ENCODE results near the gene DDX4.
A peak's percentile ranks its signal among the peaks of the same experiment; 100 is the strongest.

Gene DDX4

DNA sequence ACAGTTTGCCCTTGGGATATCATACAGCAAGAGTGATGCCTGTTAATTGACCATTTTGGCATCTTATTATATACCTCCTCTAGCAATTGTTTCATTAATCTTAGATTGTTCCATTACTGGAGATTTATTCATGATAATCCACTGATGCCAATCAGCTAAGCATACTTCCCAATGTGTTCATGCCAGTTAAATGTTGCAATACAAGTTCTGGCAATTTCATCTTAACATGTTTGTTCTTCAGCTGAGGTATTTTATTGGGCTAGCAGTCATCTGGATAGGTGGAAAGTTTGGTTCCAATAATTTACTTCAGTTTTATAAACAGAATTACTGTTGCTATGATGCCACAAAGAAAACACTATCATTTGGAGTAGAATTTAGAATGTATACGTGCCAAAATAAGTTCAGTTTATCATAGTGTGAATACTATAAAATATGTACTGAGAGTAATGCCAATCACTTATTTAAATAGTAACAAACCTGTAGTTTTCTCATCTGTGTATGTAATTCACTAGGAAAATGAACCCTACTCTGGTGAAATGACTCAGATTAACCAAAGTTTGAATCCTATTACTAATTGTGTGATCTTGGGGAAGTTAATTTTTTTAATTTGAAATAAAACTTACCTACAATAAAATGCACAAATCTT is 85.4 kb downstream of the DDX4 start:
- no peak for DNase-seq

DNA sequence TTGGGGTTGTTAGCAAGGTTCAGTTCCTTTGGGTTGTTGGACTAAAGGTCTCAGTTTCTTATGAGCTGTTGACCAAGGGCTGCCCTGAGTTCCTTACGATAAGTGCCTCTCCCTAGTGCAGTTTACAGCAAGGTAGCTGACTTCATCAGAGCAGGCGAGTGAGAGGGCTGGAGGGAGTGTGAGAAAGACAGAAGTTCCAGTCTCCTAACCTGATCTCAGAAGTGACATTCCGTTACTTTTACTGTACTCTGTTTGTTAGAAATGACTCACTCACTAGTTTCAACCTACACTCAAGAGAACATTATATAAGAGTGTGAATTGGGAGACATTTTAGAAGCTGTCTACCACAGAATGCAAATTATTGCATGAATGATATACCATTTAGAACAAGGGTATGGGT is 92.1 kb downstream of the DDX4 start:
- DNase-seq: no peak

DNA sequence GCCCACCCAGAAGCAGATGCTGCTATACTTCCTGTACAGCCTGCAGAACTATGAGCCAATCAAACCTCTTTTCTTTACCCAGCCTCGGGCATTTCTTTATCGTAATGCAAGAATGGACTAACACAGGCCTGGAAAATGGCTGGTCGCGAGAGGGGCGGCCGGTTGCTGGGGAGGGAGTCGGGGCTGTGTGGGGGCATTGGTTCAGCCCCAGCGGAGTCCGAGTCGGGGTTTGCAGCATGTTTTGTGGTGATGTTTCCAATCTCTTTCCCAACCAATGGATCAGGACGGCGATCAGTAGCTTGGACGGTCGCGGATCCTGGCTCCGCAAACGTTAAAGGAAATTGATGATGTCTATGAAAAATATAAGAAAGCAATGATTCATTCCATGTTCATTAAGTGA is 94.6 kb downstream of the DDX4 start:
- DNase-seq: no peak

- DNase-seq: no peak
Observed at GRCh38 chr5:55836191-55836590, 98.3 kb downstream of the DDX4 start.

- DNase-seq: no peak
Observed at GRCh38 chr5:55841976-55842375, 104.1 kb downstream of the DDX4 start.

DNA sequence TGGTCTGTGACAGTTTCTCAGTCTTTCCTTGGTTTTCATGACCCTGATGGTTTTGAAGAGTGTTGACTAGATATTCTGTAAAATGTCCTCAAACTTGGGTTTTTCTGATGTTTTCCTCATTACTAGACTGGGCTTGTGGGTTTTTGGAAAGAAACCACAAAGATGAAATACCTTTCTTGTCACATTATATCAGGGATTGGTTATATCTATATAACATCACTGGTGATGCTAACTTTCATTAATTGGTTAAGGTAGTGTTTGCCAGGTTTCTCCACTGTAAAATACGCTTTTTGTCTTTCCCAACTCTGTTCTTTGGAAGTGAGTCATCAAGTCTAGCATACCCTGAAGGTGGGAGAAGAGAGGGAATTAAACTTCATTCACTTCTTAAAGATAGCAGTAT is 110.0 kb downstream of the DDX4 start:
- no peak for DNase-seq

GRCh38 chr5:55848783-55849182 is 110.9 kb downstream of the DDX4 start:
- no peak for DNase-seq

GRCh38 chr5:55850839-55851674 is 113.2 kb downstream of the DDX4 start, which contains the start of gene IL31RA:
Gene IL31RA (plus strand): TSS chr5:55851357. CDS start chr5:55851571, 214 bp downstream.
- no peak for DNase-seq

GRCh38 chr5:55851675-55851979 is 113.8 kb downstream of the DDX4 start:
- DNase-seq: no peak

DNA sequence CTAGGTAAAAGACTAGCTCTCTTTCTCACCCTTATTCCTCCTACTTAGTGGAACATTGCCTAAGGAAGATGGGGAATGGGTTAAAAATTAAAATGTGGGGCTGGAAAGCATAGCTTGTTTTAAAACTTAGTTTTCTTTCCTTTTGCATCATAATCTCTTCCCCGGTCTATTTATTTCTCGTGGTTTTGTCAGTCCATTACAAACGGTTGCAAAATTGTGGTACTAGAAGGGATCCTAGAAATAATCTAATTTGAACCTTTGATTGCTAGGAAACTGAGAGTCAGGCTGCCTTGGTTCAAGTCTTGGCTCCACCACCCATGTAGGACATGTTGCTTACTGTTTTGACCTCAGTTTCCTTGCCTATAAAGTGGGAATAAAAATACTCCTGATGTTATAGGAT is 114.6 kb downstream of the DDX4 start:
- DNase-seq: no peak

DNA sequence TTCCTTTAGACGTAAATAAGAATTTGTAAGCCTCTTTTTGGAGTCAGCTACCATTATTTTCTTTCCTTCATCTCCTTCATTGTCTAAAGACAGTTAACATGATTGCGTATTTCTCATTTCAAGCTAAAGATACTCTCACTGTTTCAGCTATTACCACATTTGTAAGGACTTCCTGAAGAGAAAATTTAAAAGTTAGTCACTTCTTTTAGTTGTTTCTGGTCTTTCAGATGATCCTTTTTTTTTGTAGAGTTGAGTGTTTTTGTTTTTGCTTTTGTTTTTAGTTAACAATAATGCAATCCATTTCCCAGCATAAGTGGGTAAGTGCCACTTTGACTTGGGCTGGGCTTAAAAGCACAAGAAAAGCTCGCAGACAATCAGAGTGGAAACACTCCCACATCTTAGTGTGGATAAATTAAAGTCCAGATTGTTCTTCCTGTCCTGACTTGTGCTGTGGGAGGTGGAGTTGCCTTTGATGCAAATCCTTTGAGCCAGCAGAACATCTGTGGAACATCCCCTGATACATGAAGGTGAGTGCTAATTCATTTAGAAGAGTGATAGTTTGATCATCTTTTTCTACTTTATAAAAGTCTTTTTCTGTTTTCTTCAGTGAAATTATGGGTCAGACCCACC is 115.3 kb downstream of the DDX4 start:
- no peak for DNase-seq

DNA sequence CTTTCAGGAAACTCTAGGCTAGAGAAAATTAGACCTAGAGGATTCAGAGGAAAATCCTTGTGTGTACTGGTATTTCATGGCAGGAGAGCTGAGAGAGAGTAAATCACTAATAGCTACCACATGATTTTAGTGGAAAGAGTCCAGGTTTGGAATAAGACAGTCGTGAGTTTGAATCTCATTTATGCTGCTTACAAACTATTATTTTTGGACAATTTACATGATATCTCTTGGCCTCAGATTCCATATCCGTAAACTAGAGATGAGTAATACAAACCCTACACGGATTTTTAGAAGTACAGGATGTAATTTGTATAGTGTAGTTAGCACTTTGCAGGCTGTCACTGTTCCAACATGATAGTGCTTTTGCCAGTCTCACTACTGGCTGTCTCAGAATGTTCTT is 116.0 kb downstream of the DDX4 start:
- no peak for DNase-seq

- DNase-seq: peak; percentile 6
Observed at GRCh38 chr5:55855509-55855908, 117.6 kb downstream of the DDX4 start.

- peak; percentile 10 for DNase-seq
Observed at GRCh38 chr5:55856516-55857246, 118.8 kb downstream of the DDX4 start.

DNA sequence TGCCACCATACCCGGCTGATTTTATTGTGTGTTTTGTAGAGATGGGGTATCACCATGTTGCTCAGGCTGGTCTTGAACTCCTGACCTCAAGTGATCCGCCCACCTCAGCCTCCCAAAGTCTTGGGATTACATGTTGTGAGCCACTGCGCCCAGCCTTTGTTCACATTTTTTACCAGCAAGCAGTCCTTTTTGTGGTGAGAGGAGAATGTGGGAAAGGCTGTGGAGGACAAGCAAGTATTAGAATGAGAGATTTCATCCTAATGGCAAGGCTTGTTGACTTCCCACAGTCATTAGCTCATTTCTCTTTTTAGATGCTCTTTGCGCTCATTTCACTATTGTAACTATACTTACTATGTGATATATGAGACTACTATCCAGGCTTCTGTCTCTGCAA is 119.4 kb downstream of the DDX4 start:
- no peak for DNase-seq

DNA sequence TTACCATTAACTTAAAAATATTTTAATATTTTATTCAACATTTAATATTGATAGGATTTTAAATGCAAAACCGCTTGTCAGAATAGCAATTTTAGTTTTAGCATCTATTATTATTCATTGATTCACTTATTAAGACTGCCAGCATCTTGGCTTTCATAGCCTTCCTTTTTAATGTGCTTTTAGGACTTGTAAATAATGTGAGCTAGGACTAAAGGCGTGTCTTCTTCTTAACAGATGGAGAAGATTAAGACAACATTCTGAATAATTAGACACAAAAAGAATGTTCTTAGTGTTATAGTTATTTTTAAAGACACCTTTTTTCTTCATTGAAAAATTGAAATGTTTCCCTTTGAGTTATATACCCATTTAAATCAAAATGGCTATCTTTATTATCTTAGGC is 120.2 kb downstream of the DDX4 start:
- no peak for DNase-seq

DNA sequence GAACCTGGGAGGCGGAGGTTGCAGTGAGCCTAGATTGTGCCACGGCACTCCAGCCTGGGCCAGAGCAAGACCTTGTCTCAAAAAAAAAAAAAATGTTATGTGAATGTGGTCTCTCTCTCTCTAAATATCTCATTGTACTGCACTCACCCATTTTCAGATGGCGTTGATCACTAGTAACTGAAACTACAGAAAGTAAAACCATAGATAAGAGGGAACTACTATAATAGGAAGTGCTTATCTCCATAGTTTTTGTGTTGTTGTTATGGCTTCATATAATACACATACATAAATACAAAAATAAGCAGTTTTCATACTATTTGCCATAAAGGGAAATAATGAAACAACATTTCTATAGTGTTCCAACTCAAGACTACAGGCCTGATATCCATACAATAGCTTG is 122.4 kb downstream of the DDX4 start:
- DNase-seq: no peak

DNA sequence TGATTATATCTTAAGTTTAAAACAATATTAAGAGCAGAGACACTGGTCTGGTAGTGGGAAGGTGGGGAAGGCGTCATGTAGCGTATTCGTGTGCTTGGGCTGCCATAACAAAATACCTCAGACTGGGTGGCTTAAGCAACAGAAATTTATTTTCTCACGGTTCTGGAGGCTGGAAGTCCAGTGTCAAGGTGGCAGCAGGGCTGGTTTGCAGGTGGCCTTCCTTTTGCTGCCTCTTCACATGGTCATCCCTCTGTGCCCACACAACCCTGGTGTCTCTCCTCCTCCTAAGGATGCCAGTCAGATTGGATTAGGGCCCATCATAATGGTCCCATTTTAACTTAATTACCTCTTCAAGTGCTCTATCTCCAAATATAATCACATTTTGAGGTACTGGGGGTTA is 122.8 kb downstream of the DDX4 start:
- DNase-seq: no peak

- DNase-seq: no peak
Observed at GRCh38 chr5:55864606-55865541, 127.0 kb downstream of the DDX4 start.

DNA sequence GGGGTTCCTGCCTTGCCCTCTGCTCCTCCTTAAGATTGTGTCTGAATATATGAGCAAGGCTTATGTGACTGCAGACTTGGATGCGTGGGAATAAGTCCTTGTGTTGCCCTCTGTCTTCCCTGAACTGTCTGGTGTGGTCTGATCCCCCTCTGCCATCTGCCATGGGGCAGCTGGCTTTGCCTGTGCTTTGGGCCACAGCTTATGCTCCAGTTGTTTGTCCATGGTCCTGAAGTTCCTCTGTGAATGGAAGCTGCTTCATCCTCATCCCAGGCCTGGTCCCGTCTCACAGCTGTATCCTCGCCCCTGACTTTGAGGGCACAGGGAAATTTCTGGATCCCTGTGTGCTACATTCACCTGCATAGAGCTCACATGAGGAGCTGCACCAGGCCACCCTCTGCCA is 128.0 kb downstream of the DDX4 start:
- no peak for DNase-seq

DNA sequence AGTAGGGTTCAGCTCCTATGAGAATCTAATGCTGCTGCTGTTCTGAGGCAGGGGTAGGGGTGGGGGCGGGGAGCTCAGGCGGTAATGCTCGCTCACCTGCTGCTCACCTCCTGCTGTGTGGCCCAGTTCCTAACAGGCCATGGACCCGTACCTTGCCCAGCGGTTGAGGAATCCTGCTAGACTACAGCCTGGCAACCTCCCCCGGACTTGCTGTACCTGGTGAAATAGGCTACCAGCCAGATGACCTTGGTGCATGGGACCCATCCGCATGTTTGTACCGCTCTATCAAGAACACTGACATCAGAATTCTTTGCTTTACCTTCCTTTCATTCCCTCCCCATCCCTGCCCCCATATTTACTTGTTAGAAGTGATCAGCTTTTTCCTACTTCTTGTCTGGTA is 128.6 kb downstream of the DDX4 start:
- no peak for DNase-seq
